ENCODE data around the gene YDJC. TPM values are rescaled to one million over a fixed set of nuclear protein-coding genes. Genes with fewer than 3 reads are reported as not detected.
"Not testable (repeated sequence)": the region's sequence is repeated elsewhere in the genome, so short reads cannot be mapped to it uniquely, and the experiment has no call there.

YDJC gene, protein sequence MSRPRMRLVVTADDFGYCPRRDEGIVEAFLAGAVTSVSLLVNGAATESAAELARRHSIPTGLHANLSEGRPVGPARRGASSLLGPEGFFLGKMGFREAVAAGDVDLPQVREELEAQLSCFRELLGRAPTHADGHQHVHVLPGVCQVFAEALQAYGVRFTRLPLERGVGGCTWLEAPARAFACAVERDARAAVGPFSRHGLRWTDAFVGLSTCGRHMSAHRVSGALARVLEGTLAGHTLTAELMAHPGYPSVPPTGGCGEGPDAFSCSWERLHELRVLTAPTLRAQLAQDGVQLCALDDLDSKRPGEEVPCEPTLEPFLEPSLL
- total RNA-seq (2014; rRNA removed; shearing (Covaris generic); ENCODE audit: low replicate concordance): 70.3 and 78.4 TPM in 2 replicates

- no peaks in the 10 kb centered on the region for H3K27me3 ChIP-seq
- no peaks in the 10 kb centered on the region for H3K9me3 ChIP-seq
- peak within 1 kb of the TSS; percentile 69 for H3K4me3 ChIP-seq
- DNase-seq: peak; percentile 91
- H3K36me3 ChIP-seq: peaks cover 17% of the 10 kb centered on the region
Observed at GRCh38 chr22:21629255-21630149, at the start of gene YDJC. YDJC (minus strand) TSS chr22:21630022; CDS start chr22:21630014, 8 bp downstream.

GRCh38 chr22:21679383-21679782, 49.6 kb upstream of the YDJC start:
- DNase-seq: no peak
- Histone ChIP-seq H3K9me3 (no peaks in the 10 kb centered on the region), H3K27me3 (no peaks in the 10 kb centered on the region), H3K4me3 (no peak overlapping the region), H3K36me3 (peaks cover 10% of the 10 kb centered on the region)

DNA sequence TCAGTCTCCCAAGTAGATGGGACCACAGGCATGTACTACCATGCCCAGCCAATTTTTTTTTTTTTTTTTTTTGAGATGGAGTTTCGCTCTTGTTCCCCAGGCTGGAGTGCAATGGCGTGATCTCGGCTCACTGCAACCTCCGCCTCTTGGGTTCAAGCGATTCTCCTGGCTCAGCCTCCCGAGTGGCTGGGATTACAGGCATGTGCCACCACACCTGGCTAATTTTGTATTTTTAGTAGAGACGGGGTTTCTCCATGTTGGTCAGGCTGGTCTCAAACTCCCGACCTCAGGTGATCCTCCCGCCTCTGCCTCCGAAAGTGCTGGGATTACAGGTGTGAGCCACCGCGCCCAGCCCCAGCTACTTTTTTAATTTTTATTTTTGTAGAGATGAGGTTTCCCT, 49.0 kb upstream of the YDJC start:
- H3K36me3 ChIP-seq: peaks cover 11% of the 10 kb centered on the region
- H3K4me3 ChIP-seq, DNase-seq, H3K27me3 ChIP-seq, H3K9me3 ChIP-seq: not testable (repeated sequence)

DNA sequence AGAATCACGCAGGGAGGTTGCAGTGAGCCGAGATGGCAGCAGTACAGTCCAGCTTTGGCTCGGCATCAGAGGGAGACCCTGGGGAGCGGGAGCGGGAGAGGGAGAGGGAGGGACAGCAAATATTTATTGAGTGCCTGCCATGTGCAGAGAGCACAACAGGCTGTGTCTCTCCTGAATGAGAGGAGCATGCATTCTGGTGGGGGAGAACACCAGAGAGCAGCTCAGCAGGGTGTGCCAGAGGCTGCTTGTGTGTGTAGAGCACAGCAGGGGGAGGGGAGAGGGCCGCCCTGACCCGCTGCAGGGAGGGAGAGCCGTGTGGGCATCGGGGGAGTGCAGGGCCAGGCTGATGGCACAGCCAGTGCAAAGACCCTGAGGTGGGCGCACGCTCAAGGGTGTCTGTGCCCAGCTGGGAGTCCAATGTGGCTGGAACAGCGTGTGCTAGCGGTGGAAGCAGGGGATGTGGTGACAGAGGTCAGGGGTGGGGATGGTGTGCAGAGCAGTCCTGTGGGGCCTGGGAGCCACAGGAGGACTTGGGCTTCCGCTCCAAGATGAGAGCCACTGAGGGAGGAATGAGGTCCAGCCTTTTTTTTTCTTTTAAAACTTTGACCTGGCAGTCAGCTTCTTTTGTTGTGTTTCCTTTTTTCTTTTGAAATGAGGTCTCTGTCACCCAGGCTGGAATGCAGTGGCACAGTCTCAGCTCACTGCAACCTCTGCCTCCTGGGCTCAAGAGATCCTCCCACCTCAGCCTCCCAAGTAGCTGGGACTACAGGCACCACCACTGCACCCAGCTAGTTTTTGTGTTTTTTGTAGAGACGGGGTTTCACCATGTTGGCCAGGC, 48.0 kb upstream of the YDJC start:
- no peak for DNase-seq
- Histone ChIP-seq H3K36me3 (peaks cover 7% of the 10 kb centered on the region), H3K9me3 (no peaks in the 10 kb centered on the region), H3K4me3 (no peak overlapping the region), H3K27me3 (no peaks in the 10 kb centered on the region)

DNA sequence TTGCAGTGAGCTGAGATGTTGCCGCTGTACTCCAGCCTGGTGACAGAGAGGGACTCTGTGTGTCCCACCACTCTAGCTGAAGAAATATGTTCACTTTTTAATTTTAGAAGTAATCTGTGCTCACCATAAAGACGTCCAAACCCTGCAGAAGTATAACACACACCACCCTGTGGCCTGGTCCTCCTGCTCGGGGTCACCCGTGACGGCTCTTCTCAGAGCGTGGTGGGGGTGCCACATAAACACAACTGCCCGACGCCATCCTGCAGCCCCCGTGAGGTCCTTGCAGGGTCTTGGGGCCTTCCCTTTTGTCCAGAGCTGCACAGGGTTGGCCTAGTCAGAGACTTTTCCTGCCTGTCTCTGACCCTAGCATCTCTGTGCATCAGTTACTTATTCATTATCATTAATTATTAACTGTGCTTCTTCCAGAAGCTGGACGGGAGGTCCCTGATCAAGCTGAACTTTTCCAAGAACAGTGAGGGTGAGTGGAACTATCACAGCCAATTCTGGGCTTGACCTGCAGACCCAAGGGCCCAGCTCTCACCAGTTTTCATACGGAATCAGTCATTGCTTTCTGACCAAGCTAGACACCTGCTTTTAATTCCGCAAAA, 44.9 kb upstream of the YDJC start:
- Histone ChIP-seq H3K9me3 (no peaks in the 10 kb centered on the region), H3K4me3 (no peak overlapping the region), H3K27me3 (no peaks in the 10 kb centered on the region), H3K36me3 (peaks cover 32% of the 10 kb centered on the region)
- no peak for DNase-seq

DNA sequence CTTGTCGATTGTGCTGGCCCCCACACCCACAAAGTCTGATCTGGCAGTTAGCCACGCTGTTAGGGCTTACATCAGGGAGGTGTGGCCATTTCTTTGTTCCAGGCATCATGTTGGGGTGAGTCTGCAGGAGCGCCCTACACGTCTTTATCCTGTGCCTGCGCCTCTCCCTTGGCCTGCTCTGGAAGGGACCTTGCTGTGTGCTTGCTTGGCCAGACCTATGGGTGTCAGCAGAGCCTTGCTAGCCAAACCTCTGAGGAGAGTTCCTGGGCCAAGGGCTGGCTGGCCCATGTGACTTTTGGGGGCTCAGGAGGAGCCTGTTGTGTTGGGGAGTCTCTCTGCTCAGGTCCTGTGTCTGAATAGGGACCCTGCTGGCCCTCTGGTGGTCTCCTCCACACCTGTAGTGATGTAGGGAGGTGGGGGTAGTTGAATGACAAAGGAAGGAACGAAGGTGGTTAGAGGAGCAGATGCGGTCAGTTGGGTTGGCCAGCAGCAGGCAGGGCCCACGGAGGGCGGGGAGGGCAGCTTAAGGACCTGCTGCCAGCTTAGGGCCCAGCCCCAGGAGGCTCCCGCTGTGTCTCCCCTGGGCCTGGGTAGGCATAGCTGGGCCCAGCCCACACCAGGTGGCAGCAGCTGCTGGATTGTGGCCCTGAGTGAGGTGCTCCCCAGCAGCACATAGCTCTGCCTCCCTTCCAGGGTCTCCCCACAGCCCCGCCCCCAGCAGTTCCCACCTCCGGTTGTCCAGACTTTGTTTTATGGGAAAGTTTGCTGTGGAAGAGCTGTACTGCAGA, 43.9 kb upstream of the YDJC start:
- no peak overlapping the region for H3K4me3 ChIP-seq
- no peaks in the 10 kb centered on the region for H3K27me3 ChIP-seq
- no peaks in the 10 kb centered on the region for H3K9me3 ChIP-seq
- no peak for DNase-seq
- H3K36me3 ChIP-seq: peaks cover 33% of the 10 kb centered on the region

GRCh38 chr22:21672107-21672629, 42.3 kb upstream of the YDJC start:
- H3K36me3 ChIP-seq: peaks cover 33% of the 10 kb centered on the region
- DNase-seq: no peak

GRCh38 chr22:21669026-21669425, 39.2 kb upstream of the YDJC start:
- Histone ChIP-seq H3K27me3 (no peaks in the 10 kb centered on the region), H3K36me3 (peaks cover 26% of the 10 kb centered on the region), H3K9me3 (no peaks in the 10 kb centered on the region), H3K4me3 (no peak overlapping the region)
- no peak for DNase-seq

More at GRCh38 chr22:21672107-21672629, 42.3 kb upstream of the YDJC start:
- Histone ChIP-seq H3K4me3 (no peak overlapping the region), H3K27me3 (no peaks in the 10 kb centered on the region), H3K9me3 (no peaks in the 10 kb centered on the region)

GRCh38 chr22:21666786-21667185, 37.0 kb upstream of the YDJC start:
- H3K9me3 ChIP-seq: no peaks in the 10 kb centered on the region
- no peak for DNase-seq
- H3K36me3 ChIP-seq: peaks cover 17% of the 10 kb centered on the region
- no peaks in the 10 kb centered on the region for H3K27me3 ChIP-seq
- H3K4me3 ChIP-seq: peak overlapping the region; percentile 68

DNA sequence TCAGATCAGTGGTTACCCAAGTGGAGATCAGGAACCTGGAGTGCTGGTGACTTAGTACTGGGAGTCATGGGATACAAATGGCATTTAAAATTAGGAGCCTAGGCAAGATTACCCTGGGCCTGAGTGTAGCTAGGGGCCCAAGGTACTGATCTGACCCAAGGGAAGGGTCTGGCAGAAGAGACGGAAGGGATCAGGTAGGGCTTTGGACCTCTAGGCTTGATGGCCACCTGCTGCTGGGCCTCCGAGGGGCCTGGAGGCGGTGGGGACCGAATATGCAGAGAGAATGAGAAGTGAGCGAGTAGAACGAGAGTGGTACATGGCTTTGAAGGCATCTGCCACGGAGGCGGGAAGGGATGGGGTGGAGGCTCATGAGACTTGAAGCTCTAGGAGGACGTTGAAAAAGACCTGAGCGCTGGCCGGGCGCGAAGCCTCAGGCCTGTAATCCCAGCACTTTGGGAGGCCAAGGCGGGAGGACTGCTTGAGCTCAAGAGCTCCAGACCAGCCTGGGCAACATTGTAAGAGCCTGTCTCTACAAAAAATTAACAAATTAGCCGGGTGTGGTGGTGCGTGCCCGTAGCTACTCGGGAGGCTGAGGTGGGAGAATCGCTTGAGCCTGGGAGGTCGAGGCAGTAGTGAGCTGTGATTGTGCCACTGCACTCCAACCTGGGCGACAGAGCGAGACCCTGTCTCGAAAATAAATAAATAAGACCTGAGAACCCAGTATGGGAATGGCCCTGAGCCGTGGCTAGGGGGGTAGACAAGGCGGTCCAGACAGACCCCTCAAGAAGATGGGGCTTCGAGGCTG, 35.4 kb upstream of the YDJC start:
- Histone ChIP-seq H3K27me3 (no peaks in the 10 kb centered on the region), H3K9me3 (no peaks in the 10 kb centered on the region), H3K4me3 (peak overlapping the region; percentile 68), H3K36me3 (peaks cover 4% of the 10 kb centered on the region)
- no peak for DNase-seq

GRCh38 chr22:21663738-21664137, 33.9 kb upstream of the YDJC start:
- H3K9me3 ChIP-seq: no peaks in the 10 kb centered on the region

DNA sequence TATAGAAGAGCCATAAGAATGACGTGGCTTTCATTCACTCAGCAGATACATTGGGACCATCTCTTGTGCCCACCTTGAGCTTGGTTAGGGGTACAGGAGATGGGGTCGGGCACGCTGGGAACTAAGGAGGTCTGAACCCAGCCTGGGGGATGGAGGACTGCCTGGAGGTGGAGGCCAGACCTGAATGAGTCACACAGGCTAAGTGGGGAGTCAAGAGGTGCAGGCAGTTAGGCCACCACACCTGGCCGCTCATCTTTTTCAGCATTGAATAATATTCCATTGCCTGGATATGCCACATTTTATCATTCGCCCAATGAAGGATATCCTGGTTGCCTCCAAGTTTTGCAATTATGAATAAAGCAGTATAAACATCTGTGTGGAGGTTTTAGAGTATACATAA, 32.2 kb upstream of the YDJC start:
- DNase-seq: no peak
- H3K36me3 ChIP-seq: no peaks in the 10 kb centered on the region
- no peaks in the 10 kb centered on the region for H3K27me3 ChIP-seq
- no peak overlapping the region for H3K4me3 ChIP-seq
- H3K9me3 ChIP-seq: no peaks in the 10 kb centered on the region

More at GRCh38 chr22:21663738-21664137, 33.9 kb upstream of the YDJC start:
- Histone ChIP-seq H3K27me3 (no peaks in the 10 kb centered on the region), H3K36me3 (no peaks in the 10 kb centered on the region), H3K4me3 (no peak overlapping the region)
- no peak for DNase-seq

- no peak for DNase-seq
- no peaks in the 10 kb centered on the region for H3K27me3 ChIP-seq
- H3K4me3 ChIP-seq: no peak overlapping the region
- no peaks in the 10 kb centered on the region for H3K9me3 ChIP-seq
- no peaks in the 10 kb centered on the region for H3K36me3 ChIP-seq
Observed at GRCh38 chr22:21660904-21661303, 31.1 kb upstream of the YDJC start.

GRCh38 chr22:21659864-21660525, 30.2 kb upstream of the YDJC start:
- Histone ChIP-seq H3K27me3 (no peaks in the 10 kb centered on the region), H3K9me3 (no peaks in the 10 kb centered on the region), H3K36me3 (no peaks in the 10 kb centered on the region), H3K4me3 (no peak overlapping the region)
- no peak for DNase-seq

Data from MG63 (cell line).